Endothelial cell of umbilical vein (primary cell): ENCODE data around the gene NPTX2. TPM values are rescaled to one million over a fixed set of nuclear protein-coding genes. Genes with fewer than 3 reads are reported as not detected.

Source experiments
- BruUV-seq: library from RNA; stranded (reverse); fragments of 400-500 nt; replicated peaks from 2 replicates; lab custom pipeline; 2021; lab: Mats Ljungman, UMichigan
- CTCF ChIA-PET: fragments of 300-600, 350-600 bp; sonication (Branson Sonifier 250); formaldehyde crosslinking; loops from one replicate; lab custom pipeline; 2021; ENCODE audit warnings: antibody characterized with exemption, inconsistent platforms; lab: Charles Lee
- POLR2A ChIA-PET: fragments of 300-600, 350-600 bp; sonication (Branson Sonifier 250); formaldehyde crosslinking; loops from one replicate; lab custom pipeline; 2021; ENCODE audit warnings: antibody characterized with exemption, inconsistent platforms; lab: Charles Lee
- DNase-seq: peaks from one replicate; pipeline ENCODE4 v3.0.0-alpha.2; 2011; ENCODE audit warnings: low read depth, low spot score
- FAIRE-seq: peaks from 2 replicates; lab custom pipeline; 2011; peaks lifted over from hg19 to GRCh38; lab: Jason Lieb, UNC
- H2AFZ ChIP-seq: 2 replicates; pipeline ENCODE4 v1.6.0; 2012; ENCODE audit warnings: low read depth, low read length, control low read depth, inconsistent platforms
- H3K27ac ChIP-seq: 2 replicates; pipeline ENCODE4 v1.5.1; 2011; ENCODE audit warnings: low read depth, mild to moderate bottlenecking, control low read depth, low read length, moderate library complexity; ENCODE audit not compliant: insufficient read depth
- H3K27me3 ChIP-seq, 2 experiments: 2 replicates each; pipeline versions ENCODE4 v1.6.0 to v1.6.1; 2011; ENCODE audit warnings: low read length in 2 of 2, mixed read lengths in 1 of 2; ENCODE audit not compliant: control insufficient read depth in 2 of 2, insufficient read depth in 2 of 2
- H3K36me3 ChIP-seq, 2 experiments: 2 replicates in 1 of 2; 3 replicates in 1 of 2; pipeline ENCODE4 v1.5.1; 2011; ENCODE audit warnings: low read length in 2 of 2, mild to moderate bottlenecking in 1 of 2, moderate library complexity in 1 of 2; ENCODE audit not compliant: control insufficient read depth in 2 of 2, insufficient read depth in 2 of 2; ENCODE audit errors: extremely low read depth in 1 of 2
- H3K4me1 ChIP-seq: 3 replicates; pipeline ENCODE4 v1.5.1; 2011; ENCODE audit warnings: mild to moderate bottlenecking, low read length; ENCODE audit not compliant: control insufficient read depth, insufficient read depth; ENCODE audit errors: extremely low read depth
- H3K4me2 ChIP-seq: 2 replicates; pipeline ENCODE4 v1.6.1; 2011; ENCODE audit warnings: low read length, control low read depth, mixed read lengths; ENCODE audit not compliant: insufficient read depth
- H3K4me3 ChIP-seq, 3 experiments: fragments of 200-600 bp in 1 of 3; sonication (generic), shearing (Covaris generic) in 1 of 3; replicated peaks in 1 of 3; 2 replicates each; pipeline ENCODE4 v1.5.1; 2011 to 2016; ENCODE audit warnings: control low read depth in 3 of 3, low read length in 3 of 3, mild to moderate bottlenecking in 2 of 3, inconsistent platforms in 1 of 3, low read depth in 1 of 3, moderate library complexity in 1 of 3; ENCODE audit not compliant: insufficient read depth in 1 of 3
- H3K79me2 ChIP-seq: 2 replicates; pipeline ENCODE4 v1.6.0; 2012; ENCODE audit warnings: low read length, inconsistent platforms; ENCODE audit not compliant: control insufficient read depth, insufficient read depth
- H3K9ac ChIP-seq: replicated peaks from 2 replicates; pipeline ENCODE3; 2011; ENCODE audit warnings: low read length, control low read depth; ENCODE audit not compliant: insufficient read depth; ENCODE audit errors: extremely low read depth
- H3K9me1 ChIP-seq: replicated peaks from 3 replicates; pipeline ENCODE4 v1.6.0; 2011; ENCODE audit warnings: mild to moderate bottlenecking, low read length; ENCODE audit not compliant: control insufficient read depth, insufficient read depth; ENCODE audit errors: extremely low read depth
- H3K9me3 ChIP-seq: replicated peaks from 2 replicates; pipeline ENCODE4 v1.5.1; 2012; ENCODE audit warnings: low read length, inconsistent platforms; ENCODE audit not compliant: control insufficient read depth, insufficient read depth
- H4K20me1 ChIP-seq: replicated peaks from 2 replicates; pipeline ENCODE3; 2011; ENCODE audit warnings: mild to moderate bottlenecking, low read length; ENCODE audit not compliant: control insufficient read depth, insufficient read depth; ENCODE audit errors: extremely low read depth
- CTCF ChIP-seq, 2 donors: IDR thresholded peaks; 1 replicate in 1 of 2; 2 replicates in 1 of 2; pipeline ENCODE4 v1.5.1; 2011; ENCODE audit warnings: low read length in 2 of 2, mild to moderate bottlenecking in 2 of 2, moderate library complexity in 2 of 2, control low read depth in 1 of 2, inconsistent platforms in 1 of 2, low read depth in 1 of 2; ENCODE audit not compliant: insufficient read depth in 1 of 2; ENCODE audit errors: extremely low read depth in 1 of 2
- EZH2 ChIP-seq: IDR thresholded peaks from 2 replicates; pipeline ENCODE4 v1.6.1; 2012; ENCODE audit warnings: borderline replicate concordance, low read depth, mild to moderate bottlenecking, moderate library complexity, low read length, inconsistent platforms; ENCODE audit not compliant: severe bottlenecking
- FOS ChIP-seq: IDR thresholded peaks from 2 replicates; pipeline ENCODE4 v1.6.1; 2011; ENCODE audit warnings: mild to moderate bottlenecking, low read length, moderate library complexity, borderline replicate concordance; ENCODE audit not compliant: insufficient read depth
- GATA2 ChIP-seq: IDR thresholded peaks from 2 replicates; pipeline ENCODE4 v1.7.0; 2011; ENCODE audit warnings: low read depth, mild to moderate bottlenecking, moderate library complexity, mixed read lengths, low read length; ENCODE audit not compliant: insufficient read length, insufficient read depth
- JUN ChIP-seq: IDR thresholded peaks from 2 replicates; pipeline ENCODE4 v1.6.1; 2011; ENCODE audit warnings: borderline replicate concordance, low read depth; ENCODE audit not compliant: insufficient read length, insufficient read depth
- MAX ChIP-seq: IDR thresholded peaks from 2 replicates; pipeline ENCODE4 v1.6.1; 2011; ENCODE audit not compliant: insufficient read depth, insufficient read length
- MYC ChIP-seq: IDR thresholded peaks from one replicate; pipeline ENCODE4 v1.6.1; 2011; ENCODE audit warnings: mild to moderate bottlenecking, low read depth, low read length
- POLR2A ChIP-seq: IDR thresholded peaks from 2 replicates; pipeline ENCODE4 v1.6.1; 2012; ENCODE audit warnings: low read depth, mild to moderate bottlenecking, control low read depth, low read length
- POLR2AphosphoS5 ChIP-seq: IDR thresholded peaks from 2 replicates; pipeline ENCODE4 v1.6.1; 2012; ENCODE audit warnings: low read depth, mild to moderate bottlenecking, control low read depth, low read length, moderate library complexity; ENCODE audit not compliant: insufficient read depth
- dilution Hi-C: fragments of 300-500 bp; cut with MboI; formaldehyde crosslinking; loops from one replicate; pipeline ENCODE4 v1.15.0; 2019; ENCODE audit warnings: low sequenced_read_pairs; ENCODE audit not compliant: extremely low pct_ligation_motif_present
- intact Hi-C: fragments of 100-400 bp; cut with micrococcal nuclease; formaldehyde crosslinking; loops from one replicate; pipeline ENCODE4 v1.10.0; 2022
- polyA plus RNA-seq, 4 experiments: library from polyadenylated mRNA; depleted of rRNA in 3 of 4; stranded (reverse) in 3 of 4; unstranded in 1 of 4; fragments of >200 nt; gene quantifications; 2 replicates each; pipeline versions ENCODE4 v1.2.1 to v1.2.3, GENCODE V29; 2011 to 2012; ENCODE audit warnings: missing spikeins in 1 of 4
- total RNA-seq: library from RNA; stranded (reverse); gene quantifications from 2 replicates; pipeline ENCODE4 v1.2.3, GENCODE V29; 2021

Gene NPTX2
- total and polyA plus RNA-seq, 2 donors (not counting 3 experiments of a cell fraction or from before 2014, with no cell fraction given), result 0.15 to 0.53 TPM

- Histone ChIP-seq H3K79me2 (no peaks in the 10 kb centered on the region), H3K9me3 (peaks cover 2% of the 10 kb centered on the region), H2AFZ (no peak overlapping the region), H3K9ac (no peak overlapping the region), H3K4me3 (no peak overlapping the region), H4K20me1 (no peaks in the 10 kb centered on the region), H3K27me3 (no peaks in the 10 kb centered on the region), H3K36me3 (no peaks in the 10 kb centered on the region), H3K4me1 (no peaks in the 10 kb centered on the region), H3K9me1 (no peaks in the 10 kb centered on the region), H3K4me2 (no peak overlapping the region), H3K27ac (no peak overlapping the region)
- intact Hi-C loops (no loop called here), dilution Hi-C loops (no loop called here)
- ChIA-PET POLR2A (no interaction called here), CTCF (no interaction called here)
- BruUV-seq, result no TSS peak
- FAIRE-seq, result no peak
- no peak for DNase-seq
- TF ChIP-seq POLR2AphosphoS5, result no peak
- no peak for TF ChIP-seq MAX
- TF ChIP-seq MYC, result no peak
Measured at GRCh38 chr7:98647326-98647725, 30.2 kb downstream of the NPTX2 start.

GRCh38 chr7:98651760-98652159 is 34.7 kb downstream of the NPTX2 start:
- CTCF ChIA-PET, result no interaction called here
- dilution Hi-C loops, result no loop called here
- no peak for TF ChIP-seq MAX
- no peak for TF ChIP-seq POLR2A
- TF ChIP-seq FOS, result no peak
- TF ChIP-seq POLR2AphosphoS5, result no peak
- no peak for TF ChIP-seq CTCF (IDR thresholded peaks at IDR 0.05; ENCODE audit: extremely low read depth in 1 of 2, insufficient read depth in 1 of 2, low read depth in 1 of 2, low read length in 2 of 2)
- no peak for TF ChIP-seq MYC
- no peak for TF ChIP-seq GATA2
- no peak for TF ChIP-seq EZH2
- TF ChIP-seq JUN, result no peak

More at GRCh38 chr7:98651760-98652159, 34.7 kb downstream of the NPTX2 start:
- Histone ChIP-seq H3K4me3 (no peak overlapping the region), H3K79me2 (no peaks in the 10 kb centered on the region), H3K9me1 (no peaks in the 10 kb centered on the region), H3K9me3 (peaks cover 2% of the 10 kb centered on the region), H3K27ac (no peak overlapping the region), H3K9ac (no peak overlapping the region), H3K4me1 (no peaks in the 10 kb centered on the region), H2AFZ (no peak overlapping the region), H4K20me1 (no peaks in the 10 kb centered on the region), H3K4me2 (no peak overlapping the region), H3K27me3 (no peaks in the 10 kb centered on the region), H3K36me3 (no peaks in the 10 kb centered on the region)
- FAIRE-seq, result no peak
- BruUV-seq, result no TSS peak
- POLR2A ChIA-PET, result no interaction called here
- DNase-seq, result no peak
- intact Hi-C loops, result no loop called here
